IPS-15b (cell line): ENCODE data around the gene IFT74.

Experiments used
- H3K27me3 ChIP-seq: one replicate; pipeline ENCODE4 v1.6.1; 2013; ENCODE audit warnings: low read length; ENCODE audit not compliant: control insufficient read depth, insufficient read depth
- H3K36me3 ChIP-seq: one replicate; pipeline ENCODE4 v1.6.1; 2013; ENCODE audit warnings: low read length; ENCODE audit not compliant: control insufficient read depth, insufficient read depth
- H3K4me1 ChIP-seq: one replicate; pipeline ENCODE4 v1.6.1; 2013; ENCODE audit warnings: mild to moderate bottlenecking, low read length; ENCODE audit not compliant: control insufficient read depth, insufficient read depth
- H3K4me3 ChIP-seq: one replicate; pipeline ENCODE4 v1.5.1; 2013; ENCODE audit warnings: low read depth, low read length
- H3K9ac ChIP-seq: one replicate; pipeline ENCODE4 v1.6.1; 2013; ENCODE audit warnings: low read depth, mild to moderate bottlenecking, low read length
- H3K9me3 ChIP-seq: one replicate; pipeline ENCODE4 v1.6.1; 2013; ENCODE audit warnings: mild to moderate bottlenecking, low read length; ENCODE audit not compliant: control insufficient read depth, insufficient read depth

IFT74 gene

DNA sequence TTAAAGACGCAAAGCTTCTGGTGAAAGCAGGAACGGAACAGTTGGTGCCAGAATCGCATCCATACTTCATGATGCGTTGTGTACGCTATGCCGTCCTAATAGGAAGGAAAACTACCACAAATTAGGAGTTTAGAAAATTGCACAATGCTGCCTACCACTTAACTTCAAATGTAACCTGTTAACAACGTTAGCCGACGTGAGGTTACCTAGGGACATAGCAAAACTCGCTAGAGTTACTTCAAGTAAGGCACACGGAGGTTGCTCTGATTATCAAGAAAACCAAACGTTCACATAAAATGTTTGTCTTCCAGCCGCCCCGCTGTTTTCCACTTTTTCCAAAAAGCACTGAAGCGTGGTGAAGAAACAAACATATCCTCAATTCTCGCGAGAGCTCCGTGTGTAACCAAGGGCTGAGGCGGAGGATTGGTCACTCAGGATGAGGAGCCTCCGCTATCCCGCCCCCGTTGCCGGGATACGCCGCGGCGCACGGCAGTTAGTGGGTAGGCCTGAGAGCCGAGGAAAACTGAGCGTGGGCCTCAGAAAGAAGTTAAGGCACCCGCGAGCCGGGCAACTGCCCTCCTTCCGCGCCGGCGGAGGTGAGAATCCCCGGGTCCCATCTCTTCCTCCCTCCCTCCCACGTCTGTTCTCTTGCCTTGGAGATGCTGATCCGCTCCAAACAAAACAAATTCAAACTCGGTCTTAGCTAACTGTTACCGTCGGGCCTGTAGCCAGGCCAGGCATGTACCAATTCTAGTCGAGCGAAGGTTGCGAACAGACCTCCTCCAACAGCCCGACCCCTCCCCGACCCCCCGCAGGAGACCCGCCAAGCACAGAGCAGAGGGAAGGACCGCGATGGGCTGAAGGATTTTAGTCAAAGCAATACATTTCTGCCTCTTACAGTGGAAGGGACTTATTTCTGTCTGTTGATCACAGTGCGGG, at the start of gene IFT74:
IFT74 (plus strand) TSS at position 492 of the 939 bp plus-strand sequence. CDS start 5,556 bp downstream, outside the sequence.
- peaks cover 11% of the 10 kb centered on the region for H3K4me1 ChIP-seq
- peak within 1 kb of the TSS; percentile 68 for H3K9ac ChIP-seq
- H3K27me3 ChIP-seq = no peaks in the 10 kb centered on the region
- peak within 1 kb of the TSS; percentile 82 for H3K4me3 ChIP-seq
- H3K36me3 ChIP-seq = no peaks in the 10 kb centered on the region
- H3K9me3 ChIP-seq = no peaks in the 10 kb centered on the region

DNA sequence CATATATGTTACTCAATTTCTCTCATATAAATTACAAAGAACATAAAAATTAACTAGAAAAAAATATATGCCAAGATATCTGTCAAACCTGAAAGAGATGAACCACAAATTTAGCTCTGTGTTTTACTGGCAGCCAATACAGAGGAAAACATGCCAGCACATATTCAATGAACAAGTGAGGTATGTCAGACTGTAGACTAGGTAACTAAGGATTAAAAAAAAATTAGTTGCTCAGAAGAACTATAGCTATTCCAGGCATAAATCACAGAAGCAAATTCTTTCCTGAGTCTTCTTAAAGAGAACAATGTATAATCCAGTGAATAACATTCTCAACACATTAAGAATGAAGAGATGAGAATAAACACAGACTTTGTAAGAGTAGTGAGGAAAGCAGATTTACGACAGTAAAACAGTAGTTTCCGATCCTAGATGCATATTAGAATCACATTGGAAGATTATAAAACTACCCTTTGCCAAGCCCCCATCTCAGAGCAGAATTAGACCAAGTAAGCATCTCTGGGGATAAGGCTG, 43.0 kb upstream of the IFT74 start:
- H3K9me3 ChIP-seq = no peaks in the 10 kb centered on the region
- peaks cover 6% of the 10 kb centered on the region for H3K36me3 ChIP-seq

DNA sequence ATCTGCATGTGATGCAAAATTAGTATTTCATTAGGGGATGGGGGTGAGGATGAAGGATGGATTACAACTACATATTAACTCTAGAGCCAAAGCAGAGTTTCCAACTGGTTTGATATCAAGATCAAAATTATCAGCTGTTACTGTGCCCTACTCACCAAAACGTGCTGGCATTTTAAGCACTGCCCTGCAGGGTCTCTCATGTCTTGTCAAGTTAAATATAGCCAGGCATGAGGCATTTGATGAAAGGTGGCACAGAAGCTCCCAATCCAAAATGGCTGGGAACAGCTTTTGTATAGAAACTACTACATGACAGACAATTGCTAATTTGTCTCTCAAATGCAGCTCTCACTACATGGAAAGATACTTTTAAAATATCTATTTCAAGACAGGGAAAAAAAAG, 36.5 kb upstream of the IFT74 start:
- Histone ChIP-seq H3K27me3 (no peaks in the 10 kb centered on the region), H3K36me3 (peaks cover 6% of the 10 kb centered on the region), H3K9ac (no peak overlapping the region), H3K4me1 (no peaks in the 10 kb centered on the region), H3K4me3 (no peak overlapping the region), H3K9me3 (no peaks in the 10 kb centered on the region)

More for the DNA sequence above, 43.0 kb upstream of the IFT74 start:
- no peak overlapping the region for H3K4me3 ChIP-seq
- H3K4me1 ChIP-seq = no peaks in the 10 kb centered on the region
- H3K9ac ChIP-seq = no peak overlapping the region
- H3K27me3 ChIP-seq = no peaks in the 10 kb centered on the region

- Histone ChIP-seq H3K9me3 (no peaks in the 10 kb centered on the region), H3K4me3 (no peak overlapping the region), H3K36me3 (peaks cover 4% of the 10 kb centered on the region), H3K27me3 (no peaks in the 10 kb centered on the region), H3K4me1 (no peaks in the 10 kb centered on the region), H3K9ac (no peak overlapping the region)
Measured at GRCh38 chr9:26925609-26926008, 30.6 kb upstream of the IFT74 start.

GRCh38 chr9:26928902-26929495, 27.2 kb upstream of the IFT74 start:
- Histone ChIP-seq H3K36me3 (peaks cover 4% of the 10 kb centered on the region), H3K9ac (no peak overlapping the region), H3K27me3 (no peaks in the 10 kb centered on the region)

GRCh38 chr9:26935847-26936246, 20.4 kb upstream of the IFT74 start:
- no peaks in the 10 kb centered on the region for H3K36me3 ChIP-seq
- no peak overlapping the region for H3K9ac ChIP-seq
- H3K4me3 ChIP-seq = no peak overlapping the region

More at GRCh38 chr9:26928902-26929495, 27.2 kb upstream of the IFT74 start:
- H3K9me3 ChIP-seq = no peaks in the 10 kb centered on the region
- no peaks in the 10 kb centered on the region for H3K4me1 ChIP-seq
- H3K4me3 ChIP-seq = no peak overlapping the region

DNA sequence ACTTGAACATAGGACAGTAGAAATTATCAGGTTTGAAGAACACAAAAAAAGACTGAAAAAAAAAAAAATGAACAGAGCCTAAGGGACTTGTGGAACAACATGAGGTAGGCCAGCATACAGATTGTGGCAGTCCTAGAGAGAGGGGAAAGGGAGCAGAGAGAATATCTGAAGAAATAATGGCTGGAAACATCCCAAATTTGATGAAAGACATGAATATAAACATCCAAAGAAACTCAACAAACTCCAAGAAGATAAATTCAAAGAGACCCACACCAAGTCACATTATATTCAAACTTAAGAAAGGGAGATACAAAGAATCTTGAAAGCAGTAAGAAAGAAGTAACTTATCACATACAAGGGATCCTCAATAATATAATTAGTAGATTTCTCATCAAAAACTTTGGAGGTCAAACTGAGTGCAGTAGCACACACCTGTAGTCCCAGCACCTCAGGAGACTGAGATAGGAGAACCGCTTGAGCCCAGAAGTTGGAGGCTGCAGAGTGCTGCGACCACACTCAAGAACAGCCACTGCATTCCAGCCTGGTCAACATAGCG, 18.3 kb upstream of the IFT74 start:
- Histone ChIP-seq H3K9me3 (no peaks in the 10 kb centered on the region), H3K9ac (no peak overlapping the region), H3K36me3 (no peaks in the 10 kb centered on the region), H3K27me3 (no peaks in the 10 kb centered on the region), H3K4me1 (peaks cover 3% of the 10 kb centered on the region), H3K4me3 (no peak overlapping the region)

More at GRCh38 chr9:26935847-26936246, 20.4 kb upstream of the IFT74 start:
- Histone ChIP-seq H3K27me3 (no peaks in the 10 kb centered on the region), H3K9me3 (no peaks in the 10 kb centered on the region), H3K4me1 (peaks cover 3% of the 10 kb centered on the region)

DNA sequence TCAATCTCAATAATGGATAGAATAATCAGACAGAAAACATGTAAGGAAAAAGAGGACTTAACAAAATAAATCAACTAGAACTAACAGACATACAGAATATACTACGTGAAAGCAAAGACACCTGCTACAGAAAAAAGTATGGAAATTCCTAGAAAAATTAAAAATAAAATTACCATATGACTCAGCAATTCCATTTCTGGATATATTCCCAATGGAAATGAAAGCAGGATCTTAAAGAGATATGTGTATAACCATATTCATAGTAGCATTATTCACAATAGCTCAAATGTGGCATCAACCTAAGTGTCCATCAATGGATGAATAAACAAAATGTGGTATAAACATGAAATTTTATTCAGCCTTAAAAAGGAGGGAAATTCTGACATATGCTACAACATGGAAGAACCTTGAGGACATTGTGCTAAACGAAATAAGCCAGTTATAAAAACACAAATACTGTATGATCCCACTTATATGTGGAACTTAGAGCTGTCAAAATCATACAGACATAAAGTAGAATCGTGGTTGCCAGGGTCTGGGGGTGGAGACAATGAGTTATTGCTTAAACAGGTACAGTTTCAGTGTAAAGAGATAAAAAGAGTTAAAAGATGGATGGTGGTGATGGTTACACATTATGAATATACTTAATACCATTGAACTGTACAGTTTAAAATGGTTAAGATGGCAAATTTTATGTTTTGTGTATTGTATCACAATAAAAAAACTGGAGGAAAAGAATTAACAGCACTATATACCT, 16.1 kb upstream of the IFT74 start:
- Histone ChIP-seq H3K36me3 (no peaks in the 10 kb centered on the region), H3K27me3 (no peaks in the 10 kb centered on the region), H3K4me1 (peaks cover 3% of the 10 kb centered on the region), H3K9ac (no peak overlapping the region), H3K4me3 (no peak overlapping the region), H3K9me3 (no peaks in the 10 kb centered on the region)

GRCh38 chr9:26940779-26941178, 15.4 kb upstream of the IFT74 start:
- H3K27me3 ChIP-seq = no peaks in the 10 kb centered on the region
- no peak overlapping the region for H3K9ac ChIP-seq
- peaks cover 6% of the 10 kb centered on the region for H3K4me1 ChIP-seq
- H3K36me3 ChIP-seq = no peaks in the 10 kb centered on the region
- H3K9me3 ChIP-seq = no peaks in the 10 kb centered on the region
- H3K4me3 ChIP-seq = no peak overlapping the region

DNA sequence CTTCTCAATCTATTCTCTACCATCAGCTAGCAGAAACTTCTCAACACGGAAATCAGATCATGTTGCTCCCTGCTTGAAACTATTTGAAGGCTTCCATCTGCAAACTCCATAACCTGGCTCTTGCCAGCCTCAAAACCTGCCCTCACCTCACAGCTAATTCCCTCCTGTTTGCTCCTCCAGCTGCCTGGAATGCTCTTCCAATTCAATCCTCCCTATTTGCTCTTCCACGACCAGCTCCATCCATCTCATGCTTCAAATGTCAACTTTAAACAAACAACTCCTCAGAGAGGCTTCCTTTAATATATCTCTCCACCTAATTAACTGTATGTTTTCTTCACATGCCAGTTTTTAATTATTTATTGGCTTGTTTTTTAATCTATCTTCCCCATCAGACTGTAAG, 10.6 kb upstream of the IFT74 start:
- no peaks in the 10 kb centered on the region for H3K9me3 ChIP-seq
- peak overlapping the region; percentile 95 for H3K4me3 ChIP-seq
- H3K27me3 ChIP-seq = no peaks in the 10 kb centered on the region
- H3K9ac ChIP-seq = peak overlapping the region; percentile 98
- H3K4me1 ChIP-seq = peaks cover 3% of the 10 kb centered on the region
- no peaks in the 10 kb centered on the region for H3K36me3 ChIP-seq
